K562 (cell line): ENCODE results near the gene TSPAN18. TPM values are rescaled to one million over a fixed set of nuclear protein-coding genes. Genes with fewer than 3 reads are reported as not detected.

Source experiments
- ESRRB ChIP-seq: fragments of 250-450 bp; sonication (Bioruptor Pico); IDR thresholded peaks from 2 replicates; pipeline ENCODE4 v1.5.0; 2020; ENCODE audit warnings: mild to moderate bottlenecking, moderate library complexity, borderline replicate concordance
- LCOR ChIP-seq: sonication (generic); formaldehyde crosslinking; IDR thresholded peaks from 2 replicates; pipeline ENCODE4 v1.8.0; 2022; ENCODE audit warnings: mild to moderate bottlenecking, missing genetic modification reagents
- RAD21 ChIP-seq, 2 experiments: fragments of 250-450 bp in 1 of 2; fragments of 450-650 bp in 1 of 2; sonication (Bioruptor Pico) in 1 of 2; formaldehyde crosslinking in 1 of 2; IDR thresholded peaks in 1 of 2; conservative IDR thresholded peaks in 1 of 2; 2 replicates each; pipeline versions ENCODE4 v1.4.0 to v1.8.0; 2020 to 2022; ENCODE audit warnings: mild to moderate bottlenecking in 2 of 2, moderate library complexity in 1 of 2
- SMAD1 ChIP-seq: fragments of 150-350 bp; IDR thresholded peaks from 2 replicates; pipeline ENCODE4 v1.6.1; 2014; ENCODE audit warnings: low read length, low read depth; ENCODE audit not compliant: partially characterized antibody
- STAT6 ChIP-seq: sonication (generic); formaldehyde crosslinking; IDR thresholded peaks from 2 replicates; pipeline ENCODE4 v1.8.1; 2023; ENCODE audit warnings: mild to moderate bottlenecking, missing genetic modification reagents
- ZFX ChIP-seq: sonication (generic); formaldehyde crosslinking; IDR thresholded peaks from 2 replicates; pipeline ENCODE4 v1.8.0; 2022; ENCODE audit warnings: mild to moderate bottlenecking, missing genetic modification reagents, moderate library complexity
- ZNF197 ChIP-seq: fragments of 200-800 bp; sonication (Bioruptor generic); IDR thresholded peaks from 2 replicates; pipeline ENCODE4 v1.6.1; 2016; ENCODE audit warnings: low read depth, missing genetic modification characterization, missing compliant biosample characterization
- ZNF431 ChIP-seq: sonication (generic); formaldehyde crosslinking; IDR thresholded peaks from 2 replicates; pipeline ENCODE4 v1.8.0; 2022; ENCODE audit warnings: mild to moderate bottlenecking, missing genetic modification reagents
- ZNF699 ChIP-seq: fragments of 250-450 bp; sonication (Bioruptor Pico); IDR thresholded peaks from 2 replicates; pipeline ENCODE4 v1.8.0; 2021; ENCODE audit warnings: mild to moderate bottlenecking, moderate library complexity; ENCODE audit not compliant: insufficient replicate concordance
- polyA plus RNA-seq, 8 experiments: library from polyadenylated mRNA; depleted of rRNA in 4 of 8; stranded (reverse) in 5 of 8; unstranded in 3 of 8; fragments of >200 nt; fragmentation: Nextera tagmentation in 2 of 8; fragmentation: Illumina TruSeq in 1 of 8; extraction: Ambion mirVana in 2 of 8; extraction: Trizol in 1 of 8; gene quantifications; 2 replicates each; pipeline versions ENCODE4 v1.2.1 to v1.2.3, GENCODE V29; 2011 to 2014; ENCODE audit warnings: inconsistent platforms in 1 of 8, missing spikeins in 1 of 8
- total RNA-seq, 7 experiments: library from RNA; depleted of rRNA in 6 of 7; stranded (reverse); fragments of >200 nt in 6 of 7; fragmentation: Illumina TruSeq in 2 of 7; extraction: Trizol in 2 of 7; gene quantifications; 2 replicates each; pipeline versions ENCODE4 v1.2.1 to v1.2.3, GENCODE V29; 2011 to 2021; ENCODE audit warnings: low replicate concordance in 1 of 7
- TF ChIP-seq, protein P1 (sequence below): fragments of 250-450 bp; sonication (Bioruptor Pico); IDR thresholded peaks from 2 replicates; pipeline ENCODE4 v1.4.0; 2020; ENCODE audit warnings: borderline replicate concordance
- TF ChIP-seq, protein P2 (sequence below): fragments of 450-650 bp; IDR thresholded peaks from 2 replicates; pipeline ENCODE4 v1.6.1; 2016; ENCODE audit warnings: missing biosample characterization, missing genetic modification characterization
- TF ChIP-seq, protein P3 (sequence below): fragments of 450-650 bp; IDR thresholded peaks from 2 replicates; pipeline ENCODE4 v1.6.1; 2018; ENCODE audit not compliant: partially characterized antibody

The TSPAN18 gene
- total and polyA plus RNA-seq, 9 of the 15 experiments (the other 6 are each of a cell fraction or from before 2014, with no cell fraction given): 0.17 to 0.35 (median 0.22) TPM; not detected in 4

GRCh38 chr11:44948155-44948554 is 221.4 kb downstream of the TSPAN18 start (continued):
- TF ChIP-seq STAT6 (no peak), ZNF197 (CRISPR knock-in tag) (no peak), RAD21 (CRISPR knock-in tag; conservative IDR thresholded peaks at IDR 0.05 in 1 of 2, IDR thresholded peaks at IDR 0.05 in 1 of 2) (no peak), LCOR (CRISPR knock-in tag) (no peak), ZNF431 (CRISPR knock-in tag) (no peak), SMAD1 (no peak), ZFX (CRISPR knock-in tag) (no peak), ESRRB (CRISPR knock-in tag) (no peak), ZNF699 (no peak)
- TF ChIP-seq, protein P1, sequence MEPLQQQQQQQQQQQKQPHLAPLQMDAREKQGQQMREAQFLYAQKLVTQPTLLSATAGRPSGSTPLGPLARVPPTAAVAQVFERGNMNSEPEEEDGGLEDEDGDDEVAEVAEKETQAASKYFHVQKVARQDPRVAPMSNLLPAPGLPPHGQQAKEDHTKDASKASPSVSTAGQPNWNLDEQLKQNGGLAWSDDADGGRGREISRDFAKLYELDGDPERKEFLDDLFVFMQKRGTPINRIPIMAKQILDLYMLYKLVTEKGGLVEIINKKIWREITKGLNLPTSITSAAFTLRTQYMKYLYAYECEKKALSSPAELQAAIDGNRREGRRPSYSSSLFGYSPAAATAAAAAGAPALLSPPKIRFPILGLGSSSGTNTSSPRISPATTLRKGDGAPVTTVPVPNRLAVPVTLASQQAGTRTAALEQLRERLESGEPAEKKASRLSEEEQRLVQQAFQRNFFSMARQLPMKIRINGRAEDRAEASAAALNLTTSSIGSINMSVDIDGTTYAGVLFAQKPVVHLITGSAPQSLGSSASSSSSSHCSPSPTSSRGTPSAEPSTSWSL (CRISPR knock-in tag): no peak
- TF ChIP-seq, protein P2, sequence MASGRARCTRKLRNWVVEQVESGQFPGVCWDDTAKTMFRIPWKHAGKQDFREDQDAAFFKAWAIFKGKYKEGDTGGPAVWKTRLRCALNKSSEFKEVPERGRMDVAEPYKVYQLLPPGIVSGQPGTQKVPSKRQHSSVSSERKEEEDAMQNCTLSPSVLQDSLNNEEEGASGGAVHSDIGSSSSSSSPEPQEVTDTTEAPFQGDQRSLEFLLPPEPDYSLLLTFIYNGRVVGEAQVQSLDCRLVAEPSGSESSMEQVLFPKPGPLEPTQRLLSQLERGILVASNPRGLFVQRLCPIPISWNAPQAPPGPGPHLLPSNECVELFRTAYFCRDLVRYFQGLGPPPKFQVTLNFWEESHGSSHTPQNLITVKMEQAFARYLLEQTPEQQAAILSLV (tag): no peak
- TF ChIP-seq, protein P3, sequence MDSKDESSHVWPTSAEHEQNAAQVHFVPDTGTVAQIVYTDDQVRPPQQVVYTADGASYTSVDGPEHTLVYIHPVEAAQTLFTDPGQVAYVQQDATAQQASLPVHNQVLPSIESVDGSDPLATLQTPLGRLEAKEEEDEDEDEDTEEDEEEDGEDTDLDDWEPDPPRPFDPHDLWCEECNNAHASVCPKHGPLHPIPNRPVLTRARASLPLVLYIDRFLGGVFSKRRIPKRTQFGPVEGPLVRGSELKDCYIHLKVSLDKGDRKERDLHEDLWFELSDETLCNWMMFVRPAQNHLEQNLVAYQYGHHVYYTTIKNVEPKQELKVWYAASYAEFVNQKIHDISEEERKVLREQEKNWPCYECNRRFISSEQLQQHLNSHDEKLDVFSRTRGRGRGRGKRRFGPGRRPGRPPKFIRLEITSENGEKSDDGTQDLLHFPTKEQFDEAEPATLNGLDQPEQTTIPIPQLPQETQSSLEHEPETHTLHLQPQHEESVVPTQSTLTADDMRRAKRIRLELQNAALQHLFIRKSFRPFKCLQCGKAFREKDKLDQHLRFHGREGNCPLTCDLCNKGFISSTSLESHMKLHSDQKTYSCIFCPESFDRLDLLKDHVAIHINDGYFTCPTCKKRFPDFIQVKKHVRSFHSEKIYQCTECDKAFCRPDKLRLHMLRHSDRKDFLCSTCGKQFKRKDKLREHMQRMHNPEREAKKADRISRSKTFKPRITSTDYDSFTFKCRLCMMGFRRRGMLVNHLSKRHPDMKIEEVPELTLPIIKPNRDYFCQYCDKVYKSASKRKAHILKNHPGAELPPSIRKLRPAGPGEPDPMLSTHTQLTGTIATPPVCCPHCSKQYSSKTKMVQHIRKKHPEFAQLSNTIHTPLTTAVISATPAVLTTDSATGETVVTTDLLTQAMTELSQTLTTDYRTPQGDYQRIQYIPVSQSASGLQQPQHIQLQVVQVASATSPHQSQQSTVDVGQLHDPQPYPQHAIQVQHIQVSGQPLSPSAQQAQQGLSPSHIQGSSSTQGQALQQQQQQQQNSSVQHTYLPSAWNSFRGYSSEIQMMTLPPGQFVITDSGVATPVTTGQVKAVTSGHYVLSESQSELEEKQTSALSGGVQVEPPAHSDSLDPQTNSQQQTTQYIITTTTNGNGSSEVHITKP: no peak
